HFF-Myc (cell line): ENCODE measurements around the gene ISLR.

Source experiments
- DNase-seq: peaks from one replicate; pipeline ENCODE4 v3.0.0-alpha.2; 2011; ENCODE audit warnings: low read depth; ENCODE audit errors: extremely low read depth
- H3K4me3 ChIP-seq: replicated peaks from 2 replicates; pipeline ENCODE4 v1.5.1; 2011; ENCODE audit warnings: low read depth, mild to moderate bottlenecking, control low read depth, low read length
- CTCF ChIP-seq: IDR thresholded peaks from 2 replicates; pipeline ENCODE4 v1.5.1; 2012; ENCODE audit warnings: mild to moderate bottlenecking, low read depth, low read length, control low read depth; ENCODE audit errors: missing control alignments

Gene ISLR

GRCh38 chr15:74133694-74134386, 39.7 kb upstream of the ISLR start:
- no peak for DNase-seq
- no peak overlapping the region for H3K4me3 ChIP-seq
- no peak for TF ChIP-seq CTCF

GRCh38 chr15:74134387-74135027, 39.0 kb upstream of the ISLR start:
- no peak for DNase-seq
- peak; percentile 51 for TF ChIP-seq CTCF
- no peak overlapping the region for H3K4me3 ChIP-seq

DNA sequence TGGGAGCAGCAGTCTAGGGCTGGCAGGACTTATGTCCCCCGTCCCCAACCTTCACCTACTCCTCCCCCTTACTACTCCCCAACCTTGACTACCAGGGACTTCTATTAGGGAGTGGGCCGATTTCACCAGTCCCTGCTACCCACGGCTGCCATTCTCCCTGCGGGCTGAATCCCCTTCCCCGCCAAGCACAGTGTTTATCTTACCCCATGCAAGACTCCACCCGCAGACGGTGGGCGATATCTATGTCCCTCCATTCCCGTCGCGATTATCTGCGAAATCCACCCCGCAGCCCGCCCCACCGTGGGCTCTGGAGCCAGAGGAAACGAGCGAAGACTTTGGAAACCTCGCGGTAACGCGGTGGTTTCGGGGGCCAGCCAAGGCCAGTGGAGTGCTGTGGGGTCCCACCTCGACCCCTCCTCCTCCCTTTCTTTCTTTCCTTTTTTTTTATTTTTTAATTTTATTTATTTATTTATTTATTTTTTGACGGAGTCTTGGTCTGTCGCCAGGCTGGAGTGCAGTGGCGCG, 38.4 kb upstream of the ISLR start:
- no peak for TF ChIP-seq CTCF
- DNase-seq, result no peak
- no peak overlapping the region for H3K4me3 ChIP-seq

GRCh38 chr15:74136540-74136813, 37.0 kb upstream of the ISLR start:
- no peak for TF ChIP-seq CTCF
- no peak for DNase-seq
- H3K4me3 ChIP-seq, result peak overlapping the region; percentile 49

- TF ChIP-seq CTCF, result no peak
- no peak for DNase-seq
- peak overlapping the region; percentile 49 for H3K4me3 ChIP-seq
Measured at GRCh38 chr15:74136814-74137536, 36.5 kb upstream of the ISLR start.

GRCh38 chr15:74137537-74137894, 36.0 kb upstream of the ISLR start:
- H3K4me3 ChIP-seq, result no peak overlapping the region
- TF ChIP-seq CTCF, result no peak
- DNase-seq, result no peak
